ENCODE data around the gene BHLHA15.

Gene BHLHA15

GRCh38 chr7:98233219-98234070 lies 22.2 kb downstream of the BHLHA15 start:
- no peak for DNase-seq (ENCODE audit: low read depth)
- no peak for TF ChIP-seq CTCF (IDR thresholded peaks at IDR 0.05; ENCODE audit: low read length, missing control alignments)
- no peak overlapping the region for H3K4me3 ChIP-seq (replicated peaks; ENCODE audit: low read depth, low read length)

GRCh38 chr7:98234429-98235147 lies 23.3 kb downstream of the BHLHA15 start:
- TF ChIP-seq CTCF (IDR thresholded peaks at IDR 0.05; ENCODE audit: low read length, missing control alignments): no peak
- DNase-seq (ENCODE audit: low read depth): no peak
- H3K4me3 ChIP-seq (replicated peaks; ENCODE audit: low read depth, low read length): no peak overlapping the region

DNA sequence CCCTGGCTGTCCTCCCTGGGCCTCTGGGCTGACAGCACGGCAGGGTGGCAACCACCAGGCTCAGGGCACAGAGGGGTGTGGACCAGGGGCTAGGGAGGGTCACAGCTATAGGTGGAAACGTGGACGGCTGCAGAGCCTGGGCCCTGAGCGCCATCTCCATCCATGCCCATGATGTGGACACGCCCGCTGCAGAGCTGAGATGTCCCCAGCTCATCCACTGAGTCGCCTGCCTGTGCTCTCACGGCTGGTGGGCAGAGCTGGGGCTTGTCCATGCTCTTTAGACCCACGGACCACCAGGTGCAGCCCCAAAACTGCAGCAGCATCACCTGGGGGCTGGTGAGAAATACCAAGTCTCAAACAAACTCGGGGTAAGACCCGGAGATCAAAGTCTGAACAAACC lies 24.7 kb downstream of the BHLHA15 start:
- no peak for TF ChIP-seq CTCF (IDR thresholded peaks at IDR 0.05; ENCODE audit: low read length, missing control alignments)
- no peak for DNase-seq (ENCODE audit: low read depth)
- H3K4me3 ChIP-seq (replicated peaks; ENCODE audit: low read depth, low read length): no peak overlapping the region

- no peak for TF ChIP-seq CTCF (IDR thresholded peaks at IDR 0.05; ENCODE audit: low read length, missing control alignments)
- DNase-seq (ENCODE audit: low read depth): no peak
- H3K4me3 ChIP-seq (replicated peaks; ENCODE audit: low read depth, low read length): no peak overlapping the region
Measured at GRCh38 chr7:98236355-98237185, 25.3 kb downstream of the BHLHA15 start.

- no peak for DNase-seq (ENCODE audit: low read depth)
- H3K4me3 ChIP-seq (replicated peaks; ENCODE audit: low read depth, low read length): no peak overlapping the region
- no peak for TF ChIP-seq CTCF (IDR thresholded peaks at IDR 0.05; ENCODE audit: low read length, missing control alignments)
Measured at GRCh38 chr7:98238076-98238475, 26.8 kb downstream of the BHLHA15 start.

GRCh38 chr7:98238976-98239375 lies 27.7 kb downstream of the BHLHA15 start:
- TF ChIP-seq CTCF (IDR thresholded peaks at IDR 0.05; ENCODE audit: low read length, missing control alignments): no peak
- H3K4me3 ChIP-seq (replicated peaks; ENCODE audit: low read depth, low read length): no peak overlapping the region
- peak; percentile 6 for DNase-seq (ENCODE audit: low read depth)
